Diencephalon (tissue), 1 donor: ENCODE results near the gene CTDSP1. TPM values are rescaled to one million over a fixed set of nuclear protein-coding genes. Genes with fewer than 3 reads are reported as not detected.
A peak's percentile ranks its signal among the peaks of the same experiment; 100 is the strongest.

Source experiments
- small RNA-seq: library from RNA; depleted of rRNA; stranded (forward); fragments of <200 nt; gene quantifications from one replicate; pipeline ENCODE3, GENCODE V24; 2014
- total RNA-seq: library from RNA; depleted of rRNA; stranded (reverse); fragments of >200 nt; gene quantifications from one replicate; pipeline ENCODE4 v1.2.3, GENCODE V29; 2014

The CTDSP1 gene, protein sequence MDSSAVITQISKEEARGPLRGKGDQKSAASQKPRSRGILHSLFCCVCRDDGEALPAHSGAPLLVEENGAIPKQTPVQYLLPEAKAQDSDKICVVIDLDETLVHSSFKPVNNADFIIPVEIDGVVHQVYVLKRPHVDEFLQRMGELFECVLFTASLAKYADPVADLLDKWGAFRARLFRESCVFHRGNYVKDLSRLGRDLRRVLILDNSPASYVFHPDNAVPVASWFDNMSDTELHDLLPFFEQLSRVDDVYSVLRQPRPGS
- total RNA-seq: 18.7 TPM

DNA sequence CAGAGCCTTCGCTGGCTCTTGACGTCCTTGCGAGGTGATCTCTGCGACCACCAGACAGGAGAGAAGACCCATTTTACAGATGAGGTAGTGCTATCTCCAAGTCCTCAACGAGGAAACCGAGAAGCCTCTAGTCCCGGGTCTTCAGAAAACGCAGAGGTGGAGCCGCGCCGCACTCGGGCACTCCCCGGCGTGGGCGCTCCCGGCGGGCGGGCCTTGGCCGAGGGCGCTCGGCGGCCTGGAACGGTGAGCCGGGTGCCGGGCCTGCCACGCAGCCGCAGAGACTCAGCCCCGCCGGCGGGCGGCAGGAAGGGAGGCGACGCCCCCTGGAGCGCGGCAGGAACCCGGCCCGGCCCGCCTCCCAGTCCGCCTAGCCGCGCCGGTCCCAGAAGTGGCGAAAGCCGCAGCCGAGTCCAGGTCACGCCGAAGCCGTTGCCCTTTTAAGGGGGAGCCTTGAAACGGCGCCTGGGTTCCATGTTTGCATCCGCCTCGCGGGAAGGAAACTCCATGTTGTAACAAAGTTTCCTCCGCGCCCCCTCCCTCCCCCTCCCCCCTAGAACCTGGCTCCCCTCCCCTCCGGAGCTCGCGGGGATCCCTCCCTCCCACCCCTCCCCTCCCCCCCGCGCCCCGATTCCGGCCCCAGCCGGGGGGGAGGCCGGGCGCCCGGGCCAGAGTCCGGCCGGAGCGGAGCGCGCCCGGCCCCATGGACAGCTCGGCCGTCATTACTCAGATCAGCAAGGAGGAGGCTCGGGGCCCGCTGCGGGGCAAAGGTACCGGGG, at the start of gene CTDSP1:
Gene CTDSP1, plus strand, starts transcription at position 478 of the 776 bp plus-strand sequence. Its CDS starts 223 bp downstream, at position 701.

DNA sequence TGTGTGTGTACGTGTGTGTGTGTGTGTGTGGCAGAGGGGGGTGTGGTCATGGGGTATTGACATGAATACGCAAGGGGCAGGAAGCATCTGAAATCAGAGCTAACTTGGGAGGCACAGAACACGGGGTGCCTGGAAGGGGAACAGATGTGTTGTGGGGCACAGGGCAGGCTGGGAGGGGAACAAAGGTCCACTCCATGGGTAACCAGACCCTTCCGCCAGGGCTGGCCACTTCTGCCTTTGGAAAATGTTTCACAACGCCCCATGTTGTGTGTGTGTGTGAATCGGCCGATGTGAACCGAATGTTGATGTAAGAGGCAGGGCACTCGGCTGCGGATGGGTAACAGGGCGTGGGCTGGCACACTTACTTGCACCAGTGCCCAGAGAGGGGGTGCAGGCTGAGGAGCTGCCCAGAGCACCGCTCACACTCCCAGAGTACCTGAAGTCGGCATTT, 17.7 kb upstream of the CTDSP1 start, which contains the start of gene SLC11A1:
Gene SLC11A1, plus strand, starts transcription at position 358 of the 451 bp plus-strand sequence. CDS start 96 bp downstream, outside the sequence.

GRCh38 chr2:218418717-218419458, 19.2 kb downstream of the CTDSP1 start, which contains the start of gene VIL1:
TSS of gene VIL1 (plus strand) at chr2:218419123. CDS start at chr2:218423779, 4,656 bp downstream.

Small RNA genes within 50 kb of the gene (small RNA-seq; reads per million reads assigned to genes)
- gene MIR26B: 990 reads per million, percentile 99 among the genes with 10 or more reads in this experiment

Other genes with a start within 250 kb of the CTDSP1 start
- gene CXCR1, start 232.9 kb upstream of the CTDSP1 start, total RNA-seq: not detected
- gene ARPC2, start 182.7 kb upstream of the CTDSP1 start, total RNA-seq: 164 TPM
- gene GPBAR1, start 138.9 kb upstream of the CTDSP1 start, total RNA-seq: not detected
- 95.5 TPM for gene AAMP, start 129.7 kb upstream of the CTDSP1 start, total RNA-seq
- gene PNKD, start 129.3 kb upstream of the CTDSP1 start, total RNA-seq: 20.3 TPM
- 15.7 TPM for gene TMBIM1, start 107.4 kb upstream of the CTDSP1 start, total RNA-seq
- gene CATIP, start 43.0 kb upstream of the CTDSP1 start, total RNA-seq: 3.0 TPM
- 3.5 TPM for gene SLC11A1, start 17.6 kb upstream of the CTDSP1 start, total RNA-seq
- gene VIL1, start 19.3 kb downstream of the CTDSP1 start, total RNA-seq: not detected
- gene USP37, start 168.5 kb downstream of the CTDSP1 start, total RNA-seq: 31.6 TPM
- 39.4 TPM for gene CNOT9, start 169.0 kb downstream of the CTDSP1 start, total RNA-seq
- gene PLCD4, start 208.0 kb downstream of the CTDSP1 start, total RNA-seq: 1.4 TPM